Activated naive CD4-positive, alpha-beta T cell treated with anti-CD3 and anti-CD28 coated beads for 36 hours (primary cell): ENCODE results near the gene TWF2. TPM values are rescaled to one million over a fixed set of nuclear protein-coding genes. Genes with fewer than 3 reads are reported as not detected.

Source experiments
- CTCF ChIA-PET: fragments of 350-600 bp; sonication (Branson Sonifier 250); formaldehyde crosslinking; loops from one replicate; lab custom pipeline; 2021; ENCODE audit warnings: antibody characterized with exemption; lab: Charles Lee
- DNase-seq: peaks from one replicate; pipeline ENCODE4 v3.0.0-alpha.2; 2020
- H3K27ac Mint-ChIP-seq: one replicate; pipeline ENCODE4 v1.8.0; 2021; ENCODE audit warnings: mild to moderate bottlenecking, mixed read lengths
- H3K27me3 Mint-ChIP-seq: one replicate; pipeline ENCODE4 v1.8.0; 2021; ENCODE audit warnings: low read depth, mixed read lengths
- H3K36me3 Mint-ChIP-seq: one replicate; pipeline ENCODE4 v1.8.0; 2021; ENCODE audit warnings: low read depth, mixed read lengths
- H3K4me1 Mint-ChIP-seq: one replicate; pipeline ENCODE4 v1.8.0; 2021; ENCODE audit warnings: low read depth, mixed read lengths
- H3K4me3 Mint-ChIP-seq: one replicate; pipeline ENCODE4 v1.8.0; 2021; ENCODE audit warnings: mild to moderate bottlenecking, moderate library complexity, mixed read lengths
- H3K9me3 Mint-ChIP-seq: one replicate; pipeline ENCODE4 v1.8.0; 2021; ENCODE audit warnings: mixed read lengths
- intact Hi-C: fragments of 100-400 bp; cut with micrococcal nuclease; formaldehyde crosslinking; loops from one replicate; pipeline ENCODE4 v1.15.1; 2023
- total RNA-seq, 2 experiments: library from RNA; stranded (reverse); gene quantifications; one replicate each; pipeline ENCODE4 v1.2.3, GENCODE V29; 2021

The TWF2 gene
- total RNA-seq, 2 experiments from 2014 or later, result 89.1 to 91.3 TPM

- CTCF ChIA-PET, result interaction anchor here (0.5 to 10.5 kb wide), 5 partner anchors 15 to 92 kb away, joined by 3 to 49 read pairs (median 5); partner anchors contain the start of genes GLYCTK and WDR82
- H3K36me3 Mint-ChIP-seq, result peaks cover 64% of the 10 kb centered on the region
These were observed 7.9 kb upstream of the TWF2 start for GRCh38 chr3:52246728-52247408.

GRCh38 chr3:52246264-52246620 lies 7.3 kb upstream of the TWF2 start:
- intact Hi-C loops, result no loop called here
- no peaks in the 10 kb centered on the region for H3K27me3 Mint-ChIP-seq
- DNase-seq, result peak; percentile 31
- H3K4me3 Mint-ChIP-seq, result peak overlapping the region; percentile 79
- CTCF ChIA-PET, result interaction anchor here (0.6 to 10.5 kb wide), 6 partner anchors 15 to 427 kb away, joined by 3 to 49 read pairs (median 4); partner anchors contain the start of gene WDR82
- H3K4me1 Mint-ChIP-seq, result peaks cover 77% of the 10 kb centered on the region
- peaks cover 11% of the 10 kb centered on the region for H3K9me3 Mint-ChIP-seq
- peaks cover 61% of the 10 kb centered on the region for H3K36me3 Mint-ChIP-seq
- H3K27ac Mint-ChIP-seq, result peak overlapping the region; percentile 90

More at GRCh38 chr3:52246728-52247408, 7.9 kb upstream of the TWF2 start:
- Mint-ChIP-seq H3K4me3 (peak overlapping the region; percentile 79), H3K4me1 (peaks cover 74% of the 10 kb centered on the region), H3K27ac (peak overlapping the region; percentile 90), H3K27me3 (no peaks in the 10 kb centered on the region), H3K9me3 (peaks cover 11% of the 10 kb centered on the region)
- intact Hi-C loops, result no loop called here
- peak; percentile 31 for DNase-seq

GRCh38 chr3:52245322-52246263 lies 6.6 kb upstream of the TWF2 start, which contains the start of gene PPM1M:
Gene PPM1M (plus strand): TSS chr3:52245759. CDS start chr3:52245825, 66 bp downstream.
- Mint-ChIP-seq H3K4me3 (peak within 1 kb of the TSS; percentile 79), H3K27ac (peak within 1 kb of the TSS; percentile 90), H3K9me3 (peaks cover 11% of the 10 kb centered on the region), H3K4me1 (peaks cover 81% of the 10 kb centered on the region), H3K36me3 (peaks cover 63% of the 10 kb centered on the region), H3K27me3 (no peaks in the 10 kb centered on the region)
- CTCF ChIA-PET, result interaction anchor here (0.6 to 10.5 kb wide), 6 partner anchors 14 to 428 kb away, joined by 3 to 49 read pairs (median 4); partner anchors contain the start of gene WDR82
- intact Hi-C loops, result no loop called here
- peak; percentile 54 for DNase-seq

GRCh38 chr3:52243791-52244628 lies 5.1 kb upstream of the TWF2 start:
- intact Hi-C loops, result loop anchor here (1.0 to 5.0 kb wide), 3 partner anchors 24 to 247 kb away; partner anchors contain the start of genes DUSP7 and RPL29
- DNase-seq, result peak; percentile 82
- Mint-ChIP-seq H3K9me3 (peaks cover 11% of the 10 kb centered on the region), H3K36me3 (peaks cover 64% of the 10 kb centered on the region), H3K27ac (peak overlapping the region; percentile 85), H3K4me3 (peak overlapping the region; percentile 79), H3K4me1 (peaks cover 74% of the 10 kb centered on the region), H3K27me3 (no peaks in the 10 kb centered on the region)
- CTCF ChIA-PET, result interaction anchor here (1.3 to 10.5 kb wide), 4 partner anchors 10 to 34 kb away, joined by 3 to 61 read pairs (median 26); partner anchors contain the start of gene WDR82

- Mint-ChIP-seq H3K4me3 (peak overlapping the region; percentile 13), H3K9me3 (peaks cover 11% of the 10 kb centered on the region), H3K4me1 (peaks cover 68% of the 10 kb centered on the region), H3K27ac (peak overlapping the region; percentile 79), H3K27me3 (no peaks in the 10 kb centered on the region), H3K36me3 (peaks cover 51% of the 10 kb centered on the region)
- CTCF ChIA-PET, result interaction anchor here (1.7 to 4.1 kb wide), 3 partner anchors 17 to 36 kb away, joined by 4 to 61 read pairs (median 6); partner anchors contain the start of genes TLR9 and WDR82
- no peak for DNase-seq
- intact Hi-C loops, result loop anchor here (5.0 kb wide), 2 partner anchors 185 to 245 kb away; partner anchors contain the start of genes DUSP7 and RPL29
These were observed 3.1 kb upstream of the TWF2 start for GRCh38 chr3:52242039-52242438.

- no peak for DNase-seq
- Mint-ChIP-seq H3K27me3 (no peaks in the 10 kb centered on the region), H3K36me3 (peaks cover 43% of the 10 kb centered on the region), H3K9me3 (peaks cover 11% of the 10 kb centered on the region), H3K4me3 (peak overlapping the region; percentile 92), H3K27ac (peak overlapping the region; percentile 98), H3K4me1 (peaks cover 73% of the 10 kb centered on the region)
- CTCF ChIA-PET, result interaction anchor here (0.7 to 4.2 kb wide), 10 partner anchors 10 to 1630 kb away, joined by 3 to 61 read pairs (median 8); partner anchors contain the start of genes TLR9 and WDR82
- intact Hi-C loops, result loop anchor here (1.0 to 5.0 kb wide), 6 partner anchors 12 to 244 kb away; partner anchors contain the start of genes DUSP7, RPL29 and WDR82
These were observed 2.0 kb upstream of the TWF2 start for GRCh38 chr3:52240886-52241370.

GRCh38 chr3:52240059-52240885 lies 1.3 kb upstream of the TWF2 start:
- Mint-ChIP-seq H3K4me3 (peak overlapping the region; percentile 92), H3K27me3 (no peaks in the 10 kb centered on the region), H3K9me3 (peaks cover 11% of the 10 kb centered on the region), H3K4me1 (peaks cover 79% of the 10 kb centered on the region), H3K36me3 (peaks cover 43% of the 10 kb centered on the region), H3K27ac (peak overlapping the region; percentile 98)
- DNase-seq, result peak; percentile 87
- CTCF ChIA-PET, result interaction anchor here (0.9 to 4.2 kb wide), 13 partner anchors 9 to 98 kb away, joined by 3 to 61 read pairs (median 7); partner anchors contain the start of genes GLYCTK, TLR9 and WDR82
- intact Hi-C loops, result loop anchor here (1.0 to 5.0 kb wide), 5 partner anchors 13 to 243 kb away; partner anchors contain the start of genes DUSP7, RPL29 and WDR82

- Mint-ChIP-seq H3K4me1 (peaks cover 73% of the 10 kb centered on the region), H3K27me3 (no peaks in the 10 kb centered on the region), H3K36me3 (peaks cover 40% of the 10 kb centered on the region), H3K4me3 (peak overlapping the region; percentile 92), H3K27ac (peak overlapping the region; percentile 83), H3K9me3 (peaks cover 4% of the 10 kb centered on the region)
- no peak for DNase-seq
- intact Hi-C loops, result no loop called here
- CTCF ChIA-PET, result interaction anchor here (0.8 to 4.2 kb wide), 9 partner anchors 11 to 101 kb away, joined by 3 to 31 read pairs (median 5); partner anchors contain the start of genes TLR9 and WDR82
These were observed 681 bp downstream of the TWF2 start for GRCh38 chr3:52238193-52238760.

GRCh38 chr3:52237657-52238172 lies 1.2 kb downstream of the TWF2 start:
- intact Hi-C loops, result no loop called here
- peak overlapping the region; percentile 92 for H3K4me3 Mint-ChIP-seq
- peaks cover 36% of the 10 kb centered on the region for H3K36me3 Mint-ChIP-seq
- H3K9me3 Mint-ChIP-seq, result no peaks in the 10 kb centered on the region
- H3K27me3 Mint-ChIP-seq, result no peaks in the 10 kb centered on the region
- H3K27ac Mint-ChIP-seq, result peak overlapping the region; percentile 83
- no peak for DNase-seq
- CTCF ChIA-PET, result interaction anchor here (1.0 to 7.3 kb wide), 8 partner anchors 10 to 101 kb away, joined by 3 to 147 read pairs (median 12); partner anchors contain the start of genes TLR9 and WDR82
- H3K4me1 Mint-ChIP-seq, result peaks cover 72% of the 10 kb centered on the region
